ENCODE data around the gene SLC9C2. TPM values are rescaled to one million over a fixed set of nuclear protein-coding genes. Genes with fewer than 3 reads are reported as not detected.

The SLC9C2 gene
- total RNA-seq, 1 donor from 2014 or later, result 1.2 TPM

DNA sequence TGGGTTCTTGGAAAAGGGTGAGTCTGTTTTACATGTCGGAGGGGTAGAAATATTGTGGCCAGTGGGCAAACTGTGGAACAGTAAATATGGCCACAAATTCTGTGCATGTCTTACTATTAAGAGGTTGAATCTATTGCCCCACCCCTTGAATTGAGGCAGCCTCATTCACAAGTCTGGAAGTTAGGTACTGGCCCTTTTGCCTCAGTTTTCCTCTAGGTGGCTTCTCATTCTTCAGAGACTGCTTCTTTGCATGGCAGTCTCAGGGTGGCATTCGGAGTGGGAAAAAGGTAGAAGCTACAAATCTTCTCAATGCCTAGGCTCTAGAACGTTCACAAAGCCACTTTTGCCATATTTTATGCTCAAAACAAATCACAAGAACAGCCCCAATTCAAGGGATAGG, 57.2 kb downstream of the SLC9C2 start:
- no peak for DNase-seq (ENCODE audit: low spot score in 2 of 2, unreplicated experiment in 2 of 2)
- peaks cover 18% of the 10 kb centered on the region for H3K9me3 Mint-ChIP-seq
- TF ChIP-seq, protein P1, sequence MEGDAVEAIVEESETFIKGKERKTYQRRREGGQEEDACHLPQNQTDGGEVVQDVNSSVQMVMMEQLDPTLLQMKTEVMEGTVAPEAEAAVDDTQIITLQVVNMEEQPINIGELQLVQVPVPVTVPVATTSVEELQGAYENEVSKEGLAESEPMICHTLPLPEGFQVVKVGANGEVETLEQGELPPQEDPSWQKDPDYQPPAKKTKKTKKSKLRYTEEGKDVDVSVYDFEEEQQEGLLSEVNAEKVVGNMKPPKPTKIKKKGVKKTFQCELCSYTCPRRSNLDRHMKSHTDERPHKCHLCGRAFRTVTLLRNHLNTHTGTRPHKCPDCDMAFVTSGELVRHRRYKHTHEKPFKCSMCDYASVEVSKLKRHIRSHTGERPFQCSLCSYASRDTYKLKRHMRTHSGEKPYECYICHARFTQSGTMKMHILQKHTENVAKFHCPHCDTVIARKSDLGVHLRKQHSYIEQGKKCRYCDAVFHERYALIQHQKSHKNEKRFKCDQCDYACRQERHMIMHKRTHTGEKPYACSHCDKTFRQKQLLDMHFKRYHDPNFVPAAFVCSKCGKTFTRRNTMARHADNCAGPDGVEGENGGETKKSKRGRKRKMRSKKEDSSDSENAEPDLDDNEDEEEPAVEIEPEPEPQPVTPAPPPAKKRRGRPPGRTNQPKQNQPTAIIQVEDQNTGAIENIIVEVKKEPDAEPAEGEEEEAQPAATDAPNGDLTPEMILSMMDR (IDR thresholded peaks at IDR 0.05; ENCODE audit: unreplicated experiment), result no peak
- H3K27ac Mint-ChIP-seq, result no peak overlapping the region
- H3K4me3 Mint-ChIP-seq, result no peak overlapping the region
- H3K27me3 Mint-ChIP-seq (ENCODE audit: low read depth), result no peaks in the 10 kb centered on the region
- no peaks in the 10 kb centered on the region for H3K4me1 Mint-ChIP-seq
- no peaks in the 10 kb centered on the region for H3K36me3 Mint-ChIP-seq

DNA sequence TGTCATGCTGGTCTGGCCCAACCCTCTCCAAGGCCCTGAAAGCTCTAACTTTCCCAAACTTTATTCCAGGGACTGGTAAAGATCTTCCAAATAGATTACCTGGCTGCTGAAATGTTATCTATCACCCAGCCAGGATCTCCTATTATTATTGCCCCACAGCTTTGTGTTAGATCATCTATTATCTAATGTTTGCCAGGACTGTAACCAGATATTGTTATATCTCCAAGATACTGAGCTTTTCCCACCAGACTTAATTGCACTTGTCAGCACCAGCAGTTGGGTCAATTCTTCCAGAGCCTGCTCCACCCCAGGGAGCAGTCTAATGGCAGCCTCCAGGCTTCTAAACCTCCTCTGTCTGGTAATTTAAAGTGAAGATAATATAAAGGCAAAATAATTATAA, 66.6 kb downstream of the SLC9C2 start:
- Mint-ChIP-seq H3K27ac (no peak overlapping the region), H3K9me3 (peaks cover 8% of the 10 kb centered on the region), H3K4me1 (no peaks in the 10 kb centered on the region), H3K27me3 (ENCODE audit: low read depth) (no peaks in the 10 kb centered on the region), H3K4me3 (no peak overlapping the region), H3K36me3 (no peaks in the 10 kb centered on the region)
- no peak for DNase-seq (ENCODE audit: low spot score in 2 of 2, unreplicated experiment in 2 of 2)
- TF ChIP-seq, protein P1 (IDR thresholded peaks at IDR 0.05; ENCODE audit: unreplicated experiment), result no peak

DNA sequence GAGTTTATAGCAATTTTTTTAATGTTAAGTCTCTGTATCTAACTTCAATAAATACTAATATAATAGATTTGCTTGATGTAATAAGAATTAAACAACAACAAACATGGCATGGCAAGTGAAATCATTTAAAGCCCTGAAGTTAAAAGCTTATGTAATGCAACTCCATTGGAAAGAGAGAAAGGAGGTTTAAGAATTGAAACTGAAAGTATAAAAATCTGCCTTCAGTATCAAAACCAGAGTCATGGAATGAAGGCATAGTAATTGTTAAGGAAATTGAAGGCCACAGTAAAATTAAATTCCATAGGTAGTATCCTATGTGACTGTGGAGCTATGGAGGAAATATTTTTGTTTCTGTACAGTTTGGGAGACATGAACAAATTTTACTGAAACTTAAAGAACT, 70.6 kb downstream of the SLC9C2 start:
- TF ChIP-seq, protein P1 (IDR thresholded peaks at IDR 0.05; ENCODE audit: unreplicated experiment), result no peak
- no peak for DNase-seq (ENCODE audit: low spot score in 2 of 2, unreplicated experiment in 2 of 2)
- Mint-ChIP-seq H3K4me1 (peaks cover 7% of the 10 kb centered on the region), H3K4me3 (no peak overlapping the region), H3K36me3 (no peaks in the 10 kb centered on the region), H3K9me3 (no peaks in the 10 kb centered on the region), H3K27ac (no peak overlapping the region), H3K27me3 (ENCODE audit: low read depth) (no peaks in the 10 kb centered on the region)

DNA sequence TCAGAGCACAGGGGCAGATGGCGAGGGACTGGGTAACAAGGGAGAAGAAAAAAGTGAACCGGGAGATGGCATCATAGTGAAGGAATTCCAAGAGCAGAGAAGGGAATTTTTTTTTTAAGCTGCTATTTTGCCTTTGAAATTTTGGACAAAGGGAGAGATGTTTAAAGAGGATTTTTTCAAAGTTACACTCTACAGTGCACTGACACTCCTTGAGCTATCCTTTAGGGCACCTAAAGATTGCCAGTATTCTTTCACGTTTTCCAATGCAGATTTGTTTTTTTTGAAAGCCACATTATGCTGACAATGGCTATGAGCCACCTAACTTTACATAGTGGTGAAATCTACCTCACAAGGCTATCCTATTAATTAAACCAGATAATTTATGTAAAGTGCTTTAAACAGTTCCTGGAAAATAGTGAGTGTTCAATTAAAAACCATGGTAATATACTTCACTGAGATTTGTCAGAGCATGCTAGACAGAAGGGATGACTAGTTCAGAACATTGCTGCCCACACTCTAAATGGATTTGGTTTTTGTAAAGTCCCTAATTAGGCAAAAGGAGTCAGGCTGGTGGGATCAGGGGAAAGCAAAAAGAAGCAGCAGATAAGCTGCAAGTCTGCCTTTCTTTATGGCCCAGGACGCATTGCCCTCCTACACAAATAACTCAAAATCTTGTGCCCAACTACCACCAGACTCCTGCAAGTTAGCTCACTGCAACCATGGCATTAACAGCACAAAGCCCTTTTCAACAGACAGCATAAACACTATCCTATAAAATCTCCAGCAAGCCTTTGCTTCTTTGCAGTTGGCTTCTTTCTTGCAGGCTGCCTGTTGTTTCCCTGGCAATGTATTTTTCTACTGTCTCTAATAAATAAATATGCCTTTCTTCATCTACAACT, 71.8 kb downstream of the SLC9C2 start:
- TF ChIP-seq, protein P1 (IDR thresholded peaks at IDR 0.05; ENCODE audit: unreplicated experiment), result no peak
- H3K4me3 Mint-ChIP-seq, result no peak overlapping the region
- no peak overlapping the region for H3K27ac Mint-ChIP-seq
- no peak for DNase-seq (ENCODE audit: low spot score in 2 of 2, unreplicated experiment in 2 of 2)
- no peaks in the 10 kb centered on the region for H3K36me3 Mint-ChIP-seq
- no peaks in the 10 kb centered on the region for H3K27me3 Mint-ChIP-seq (ENCODE audit: low read depth)
- H3K9me3 Mint-ChIP-seq, result no peaks in the 10 kb centered on the region
- H3K4me1 Mint-ChIP-seq, result peaks cover 9% of the 10 kb centered on the region

DNA sequence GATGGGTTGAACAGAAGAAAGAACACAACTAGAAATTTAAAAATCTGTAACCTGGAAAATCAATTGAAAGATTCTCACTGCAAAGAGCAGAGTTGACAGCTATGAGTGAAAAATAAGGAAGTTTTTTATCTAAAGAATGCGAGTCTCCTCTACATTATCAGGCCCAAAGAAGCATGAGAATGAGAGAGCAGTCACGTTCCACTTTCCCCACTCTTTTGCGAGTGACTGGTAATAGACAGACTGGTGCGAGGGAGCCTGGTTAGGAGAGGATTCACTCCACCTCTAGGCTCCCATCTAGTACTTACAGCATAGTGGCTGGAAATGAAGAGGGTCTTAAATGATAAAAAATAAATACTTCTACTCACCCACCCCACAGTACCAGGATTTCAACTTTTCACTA, 73.8 kb downstream of the SLC9C2 start:
- TF ChIP-seq, protein P1 (IDR thresholded peaks at IDR 0.05; ENCODE audit: unreplicated experiment), result no peak
- no peak for DNase-seq (ENCODE audit: low spot score in 2 of 2, unreplicated experiment in 2 of 2)
- H3K27me3 Mint-ChIP-seq (ENCODE audit: low read depth), result no peaks in the 10 kb centered on the region
- no peaks in the 10 kb centered on the region for H3K36me3 Mint-ChIP-seq
- H3K4me1 Mint-ChIP-seq, result peaks cover 9% of the 10 kb centered on the region
- H3K9me3 Mint-ChIP-seq, result no peaks in the 10 kb centered on the region
- no peak overlapping the region for H3K27ac Mint-ChIP-seq
- H3K4me3 Mint-ChIP-seq, result no peak overlapping the region

Data from mesothelial cell of epicardium (in vitro differentiated cells).